GM21528 (cell line): ENCODE data around the gene FNDC1.
"Not testable (repeated sequence)": the region's sequence is repeated elsewhere in the genome, so short reads cannot be mapped to it uniquely, and the experiment has no call there.

Experiments used
- ATAC-seq: cut with Tn5 transposase; IDR thresholded peaks from one replicate; pipeline ENCODE4 v1.9.1; 2021; ENCODE audit warnings: mild to moderate bottlenecking, moderate library complexity; ENCODE audit not compliant: unreplicated experiment, low FRiP score

The FNDC1 gene

GRCh38 chr6:159169193-159169555, at the start of gene FNDC1:
Gene FNDC1 (plus strand): TSS chr6:159169400. CDS start chr6:159169597, 197 bp downstream.
- no peak for ATAC-seq

- no peak for ATAC-seq
Measured at GRCh38 chr6:159119791-159120190, 49.4 kb upstream of the FNDC1 start.

- no peak for ATAC-seq
Measured at GRCh38 chr6:159121486-159121885, 47.7 kb upstream of the FNDC1 start.

GRCh38 chr6:159122453-159122852, 46.7 kb upstream of the FNDC1 start:
- no peak for ATAC-seq

GRCh38 chr6:159123831-159124230, 45.4 kb upstream of the FNDC1 start:
- ATAC-seq: not testable (repeated sequence)

GRCh38 chr6:159125014-159125609, 44.1 kb upstream of the FNDC1 start:
- ATAC-seq: no peak

GRCh38 chr6:159125951-159126352, 43.2 kb upstream of the FNDC1 start:
- ATAC-seq: no peak

GRCh38 chr6:159126590-159126989, 42.6 kb upstream of the FNDC1 start:
- ATAC-seq: no peak

- ATAC-seq: no peak
Measured at GRCh38 chr6:159127701-159128100, 41.5 kb upstream of the FNDC1 start.

- no peak for ATAC-seq
Measured at GRCh38 chr6:159128978-159129377, 40.2 kb upstream of the FNDC1 start.

- no peak for ATAC-seq
Measured at GRCh38 chr6:159130846-159131245, 38.4 kb upstream of the FNDC1 start.

- ATAC-seq: no peak
Measured at GRCh38 chr6:159131709-159132108, 37.5 kb upstream of the FNDC1 start.

GRCh38 chr6:159132664-159133063, 36.5 kb upstream of the FNDC1 start:
- no peak for ATAC-seq

GRCh38 chr6:159134701-159135364, 34.4 kb upstream of the FNDC1 start:
- ATAC-seq: no peak

GRCh38 chr6:159137676-159138075, 31.5 kb upstream of the FNDC1 start:
- ATAC-seq: no peak

GRCh38 chr6:159142531-159142930, 26.7 kb upstream of the FNDC1 start:
- no peak for ATAC-seq

- ATAC-seq: no peak
Measured at GRCh38 chr6:159148641-159149040, 20.6 kb upstream of the FNDC1 start.

GRCh38 chr6:159149641-159150040, 19.6 kb upstream of the FNDC1 start:
- ATAC-seq: no peak

- ATAC-seq: no peak
Measured at GRCh38 chr6:159151266-159151855, 17.8 kb upstream of the FNDC1 start.

- no peak for ATAC-seq
Measured at GRCh38 chr6:159152041-159152440, 17.2 kb upstream of the FNDC1 start.

GRCh38 chr6:159152782-159153181, 16.4 kb upstream of the FNDC1 start:
- no peak for ATAC-seq

GRCh38 chr6:159155679-159156078, 13.5 kb upstream of the FNDC1 start:
- ATAC-seq: no peak
